SK-N-SH (cell line): ENCODE data around the gene PDZD2. TPM values are rescaled to one million over a fixed set of nuclear protein-coding genes. Genes with fewer than 3 reads are reported as not detected.

Source experiments
- CTCF ChIA-PET: fragments of 300-600, 350-600 bp; formaldehyde crosslinking; extraction: SDS; loops from one replicate; lab custom pipeline; 2021; lab: Yijun Ruan, JAX
- POLR2A ChIA-PET: fragments of 350-600 bp; sonication (Branson Sonifier 250); formaldehyde crosslinking; extraction: SDS; loops from one replicate; lab custom pipeline; 2020; ENCODE audit warnings: antibody characterized with exemption, inconsistent platforms; lab: Yijun Ruan, JAX
- DNase-seq: peaks from one replicate; pipeline ENCODE4 v3.0.0; 2012
- H2AFZ ChIP-seq: fragments of 200-600 bp; sonication (generic); 2 replicates; pipeline ENCODE4 v1.8.1; 2016; ENCODE audit warnings: antibody characterized with exemption, mild to moderate bottlenecking, low read depth
- H3F3A ChIP-seq: fragments of 200-600 bp; sonication (generic); replicated peaks from 2 replicates; pipeline ENCODE3; 2016; ENCODE audit warnings: antibody characterized with exemption, mild to moderate bottlenecking; ENCODE audit not compliant: insufficient read depth
- H3K27ac ChIP-seq, 2 experiments: fragments of 200-500 bp in 1 of 2; fragments of 200-600 bp in 1 of 2; sonication (Bioruptor generic) in 1 of 2; sonication (generic), shearing (Covaris generic) in 1 of 2; 2 replicates each; pipeline versions ENCODE4 v1.5.1 to v1.6.1; 2014 to 2016; ENCODE audit warnings: low read depth in 2 of 2, inconsistent platforms in 1 of 2, low read length in 1 of 2, mild to moderate bottlenecking in 1 of 2, mixed read lengths in 1 of 2
- H3K27me3 ChIP-seq: fragments of 200-600 bp; sonication (generic), shearing (Covaris generic); 2 replicates; pipeline ENCODE4 v1.6.1; 2016; ENCODE audit warnings: mixed run types; ENCODE audit not compliant: insufficient read depth
- H3K36me3 ChIP-seq, 2 experiments: fragments of 200-500 bp in 1 of 2; fragments of 200-600 bp in 1 of 2; sonication (Bioruptor generic) in 1 of 2; sonication (generic) in 1 of 2; replicated peaks in 1 of 2; 2 replicates each; pipeline versions ENCODE3 to v1.5.1; 2014 to 2016; ENCODE audit warnings: low read length in 1 of 2, mild to moderate bottlenecking in 1 of 2; ENCODE audit not compliant: insufficient read depth in 2 of 2, control insufficient read depth in 1 of 2
- H3K4me1 ChIP-seq, 2 experiments: fragments of 200-500 bp in 1 of 2; fragments of 200-600 bp in 1 of 2; sonication (Bioruptor generic) in 1 of 2; sonication (generic), shearing (Covaris generic) in 1 of 2; 2 replicates each; pipeline versions ENCODE4 v1.5.1 to v1.6.1; 2014 to 2016; ENCODE audit warnings: low read depth in 1 of 2, low read length in 1 of 2, mixed run types in 1 of 2; ENCODE audit not compliant: insufficient read depth in 2 of 2, control insufficient read depth in 1 of 2
- H3K4me2 ChIP-seq: fragments of 200-600 bp; sonication (generic), shearing (Covaris generic); 2 replicates; pipeline ENCODE4 v1.6.1; 2017; ENCODE audit warnings: mixed run types
- H3K4me3 ChIP-seq, 2 experiments: fragments of 200-500 bp in 1 of 2; fragments of 200-600 bp in 1 of 2; sonication (Bioruptor generic) in 1 of 2; sonication (generic), shearing (Covaris generic) in 1 of 2; 2 replicates each; pipeline versions ENCODE4 v1.5.1 to v1.8.1; 2014 to 2016; ENCODE audit warnings: low read depth in 2 of 2, inconsistent platforms in 1 of 2, low read length in 1 of 2, mild to moderate bottlenecking in 1 of 2, mixed read lengths in 1 of 2, moderate library complexity in 1 of 2
- H3K79me2 ChIP-seq: fragments of 200-600 bp; sonication (generic); 2 replicates; pipeline ENCODE4 v1.8.1; 2017; ENCODE audit warnings: mild to moderate bottlenecking; ENCODE audit not compliant: insufficient read depth
- H3K9ac ChIP-seq: fragments of 200-600 bp; sonication (generic); 2 replicates; pipeline ENCODE4 v1.6.1; 2017; ENCODE audit warnings: mixed run types
- H3K9me2 ChIP-seq: fragments of 200-600 bp; sonication (generic); 2 replicates; pipeline ENCODE4 v1.6.1; 2017; ENCODE audit warnings: mixed run types
- H3K9me3 ChIP-seq: fragments of 200-600 bp; sonication (generic); 2 replicates; pipeline ENCODE4 v1.6.1; 2017; ENCODE audit warnings: mixed run types, mild to moderate bottlenecking, moderate library complexity
- H4K20me1 ChIP-seq: fragments of 200-600 bp; sonication (generic); 2 replicates; pipeline ENCODE4 v1.6.1; 2017; ENCODE audit warnings: mild to moderate bottlenecking, mixed run types; ENCODE audit not compliant: insufficient read depth
- CHD2 ChIP-seq: fragments of 150-350 bp; IDR thresholded peaks from 2 replicates; pipeline ENCODE4 v1.6.1; 2018; ENCODE audit warnings: low read length; ENCODE audit not compliant: partially characterized antibody
- CTCF ChIP-seq: fragments of 200-600 bp; sonication (generic); IDR thresholded peaks from 2 replicates; pipeline ENCODE4 v1.6.1; 2017; ENCODE audit warnings: antibody characterized with exemption, mild to moderate bottlenecking, moderate library complexity
- ELF1 ChIP-seq: IDR thresholded peaks from 2 replicates; pipeline ENCODE4 v1.4.0; 2012
- EP300 ChIP-seq, 2 experiments: IDR thresholded peaks; 2 replicates each; pipeline versions ENCODE4 v1.4.0 to v1.6.1; 2012; ENCODE audit warnings: borderline replicate concordance in 1 of 2, low read depth in 1 of 2, low read length in 1 of 2
- EZH2phosphoT487 ChIP-seq: fragments of 200-600 bp; sonication (generic); IDR thresholded peaks from 2 replicates; pipeline ENCODE4 v1.6.1; 2017; ENCODE audit warnings: low read depth, mixed run types, mild to moderate bottlenecking, antibody characterized with exemption, moderate library complexity, borderline replicate concordance
- FOSL2 ChIP-seq: IDR thresholded peaks from 2 replicates; pipeline ENCODE4 v1.4.0; 2012; ENCODE audit warnings: low read depth, mild to moderate bottlenecking, moderate library complexity, borderline replicate concordance
- FOXM1 ChIP-seq: IDR thresholded peaks from 2 replicates; pipeline ENCODE4 v1.4.0; 2012; ENCODE audit warnings: low read depth, mild to moderate bottlenecking
- IRF3 ChIP-seq: fragments of 150-350 bp; IDR thresholded peaks from 2 replicates; pipeline ENCODE4 v1.6.1; 2016; ENCODE audit warnings: mild to moderate bottlenecking, low read depth, low read length
- JUND ChIP-seq: IDR thresholded peaks from 2 replicates; pipeline ENCODE4 v1.4.0; 2012
- MAX ChIP-seq: IDR thresholded peaks from 2 replicates; pipeline ENCODE4 v1.4.0; 2012; ENCODE audit warnings: low read depth
- MEF2A ChIP-seq: IDR thresholded peaks from 2 replicates; pipeline ENCODE4 v1.4.0; 2012; ENCODE audit warnings: low read depth, borderline replicate concordance
- MXI1 ChIP-seq: IDR thresholded peaks from 2 replicates; pipeline ENCODE4 v1.6.1; 2012; ENCODE audit warnings: mild to moderate bottlenecking, low read depth, low read length, improper control_type of control experiment
- NFIC ChIP-seq: IDR thresholded peaks from 2 replicates; pipeline ENCODE4 v1.4.0; 2012; ENCODE audit warnings: borderline replicate concordance
- PBX3 ChIP-seq: IDR thresholded peaks from 2 replicates; pipeline ENCODE4; 2012
- POLR2AphosphoS5 ChIP-seq: IDR thresholded peaks from 2 replicates; pipeline ENCODE4 v1.6.1; 2012; ENCODE audit warnings: low read depth, low read length
- RXRA ChIP-seq: IDR thresholded peaks from 2 replicates; pipeline ENCODE4 v1.4.0; 2012; ENCODE audit warnings: low read depth, mild to moderate bottlenecking, borderline replicate concordance
- SMC3 ChIP-seq: IDR thresholded peaks from 2 replicates; pipeline ENCODE4 v1.6.1; 2012; ENCODE audit warnings: low read depth, low read length, improper control_type of control experiment
- TAF1 ChIP-seq: IDR thresholded peaks from 2 replicates; pipeline ENCODE4 v1.6.1; 2012; ENCODE audit warnings: low read depth, mild to moderate bottlenecking, low read length, moderate library complexity, borderline replicate concordance
- USF1 ChIP-seq: IDR thresholded peaks from 2 replicates; pipeline ENCODE4 v1.4.0; 2012; ENCODE audit warnings: low read depth, borderline replicate concordance
- USF2 ChIP-seq: fragments of 150-350 bp; IDR thresholded peaks from 2 replicates; pipeline ENCODE4 v1.6.1; 2017; ENCODE audit warnings: antibody characterized with exemption, low read length, low read depth, borderline replicate concordance
- WGBS: methylation state at CpG from one replicate; pipeline ENCODE4 v1.1.6; 2017; ENCODE audit warnings: low lambda C conversion rate; 5-methylcytosine and 5-hydroxymethylcytosine counted together
- polyA plus RNA-seq, 3 experiments: library from polyadenylated mRNA; depleted of rRNA; stranded (reverse); fragments of >200 nt; gene quantifications; 2 replicates each; pipeline ENCODE4 v1.2.3, GENCODE V29; 2012

Gene PDZD2
- polyA plus RNA-seq, 1 of the 3 experiments (the other 2 are of a cell fraction): 0.13 TPM

GRCh38 chr5:32087086-32088082 is 448.5 kb downstream of the PDZD2 start:
- ChIA-PET CTCF (interaction anchor here (2.9 to 3.7 kb wide), 2 partner anchors 11 to 262 kb away, joined by 11 to 24 read pairs; no protein-coding TSS in a partner anchor), POLR2A (no interaction called here)
- H3K9me3 ChIP-seq: no peaks in the 10 kb centered on the region
- no peak for TF ChIP-seq FOXM1
- no peak for TF ChIP-seq FOSL2
- TF ChIP-seq CTCF: no peak
- no peak for TF ChIP-seq JUND
- TF ChIP-seq ELF1: no peak
- TF ChIP-seq SMC3: no peak
- TF ChIP-seq RXRA: no peak
- TF ChIP-seq CHD2: no peak
- TF ChIP-seq MXI1: no peak
- TF ChIP-seq POLR2AphosphoS5: no peak
- no peak for TF ChIP-seq EP300 (IDR thresholded peaks at IDR 0.05; ENCODE audit: borderline replicate concordance in 1 of 2, low read depth in 1 of 2, low read length in 1 of 2)
- no peak for TF ChIP-seq PBX3
- H3K79me2 ChIP-seq: no peaks in the 10 kb centered on the region
- H3K27me3 ChIP-seq: no peaks in the 10 kb centered on the region
- H3K9me2 ChIP-seq: no peaks in the 10 kb centered on the region
- H3F3A ChIP-seq: no peaks in the 10 kb centered on the region
- no peak overlapping the region for H3K27ac ChIP-seq
- WGBS: 87% methylated on average over 11 of the region's 24 CpGs
- no peak overlapping the region for H2AFZ ChIP-seq
- DNase-seq: no peak
- no peaks in the 10 kb centered on the region for H3K36me3 ChIP-seq
- no peak overlapping the region for H3K9ac ChIP-seq
- H3K4me2 ChIP-seq: no peak overlapping the region
- no peak overlapping the region for H3K4me3 ChIP-seq
- H4K20me1 ChIP-seq: no peaks in the 10 kb centered on the region
- no peaks in the 10 kb centered on the region for H3K4me1 ChIP-seq

GRCh38 chr5:32088214-32088613 is 449.3 kb downstream of the PDZD2 start:
- Histone ChIP-seq H3K4me1 (no peaks in the 10 kb centered on the region; a peak in 1 of 4 replicates), H3K9me2 (no peaks in the 10 kb centered on the region), H3K27ac (no peak overlapping the region), H3K27me3 (no peaks in the 10 kb centered on the region), H3K4me3 (no peak overlapping the region), H3F3A (no peaks in the 10 kb centered on the region), H3K9me3 (no peaks in the 10 kb centered on the region), H3K4me2 (no peak overlapping the region), H3K9ac (no peak overlapping the region), H4K20me1 (no peaks in the 10 kb centered on the region), H3K36me3 (no peaks in the 10 kb centered on the region), H2AFZ (no peak overlapping the region), H3K79me2 (no peaks in the 10 kb centered on the region)
- POLR2A ChIA-PET: no interaction called here
- CTCF ChIA-PET: interaction anchor here (2.9 to 3.7 kb wide), 2 partner anchors 12 to 263 kb away, joined by 11 to 24 read pairs; no protein-coding TSS in a partner anchor
- TF ChIP-seq USF2: no peak
- TF ChIP-seq MEF2A: no peak
- TF ChIP-seq RXRA: no peak
- TF ChIP-seq MAX: no peak
- TF ChIP-seq POLR2AphosphoS5: no peak
- no peak for TF ChIP-seq SMC3
- no peak for TF ChIP-seq TAF1
- TF ChIP-seq USF1: no peak
- no peak for TF ChIP-seq NFIC
- no peak for TF ChIP-seq CHD2
- TF ChIP-seq IRF3: no peak
- TF ChIP-seq EZH2phosphoT487: no peak
- no peak for DNase-seq
- WGBS: 88% methylated on average over 12 of the region's 12 CpGs
